HepG2 (cell line): ENCODE measurements around the gene APC2. TPM values are rescaled to one million over a fixed set of nuclear protein-coding genes. Genes with fewer than 3 reads are reported as not detected.
A peak's percentile ranks its signal among the peaks of the same experiment; 100 is the strongest.

Experiments used
- ATAC-seq: fragments of 200-7000 bp; cut with Tn5 transposase; 3 replicates; pipeline ENCODE4 v1.9.1; 2020; ENCODE audit warnings: mild to moderate bottlenecking, moderate library complexity
- BruUV-seq: library from RNA; stranded (reverse); fragments of 400-500 nt; replicated peaks from 2 replicates; lab custom pipeline; 2021; lab: Mats Ljungman, UMichigan
- CTCF ChIA-PET: fragments of 300-600 bp; formaldehyde crosslinking; extraction: SDS; loops from one replicate; lab custom pipeline; 2021; ENCODE audit warnings: low total read pairs, inconsistent platforms, low intra/inter-chr PET ratio; lab: Yijun Ruan, JAX
- POLR2A ChIA-PET: fragments of 350-600 bp; sonication (Branson Sonifier 250); formaldehyde crosslinking; loops from one replicate; lab custom pipeline; 2020; ENCODE audit warnings: antibody characterized with exemption, inconsistent platforms; lab: Yijun Ruan, JAX
- DNase-seq: peaks from one replicate; pipeline ENCODE4 v3.0.0-alpha.2; 2015; ENCODE audit warnings: low spot score
- FAIRE-seq: peaks from 3 replicates; lab custom pipeline; 2011; peaks lifted over from hg19 to GRCh38; lab: Jason Lieb, UNC
- H2AFZ ChIP-seq: one replicate; pipeline ENCODE4 v1.6.1; 2011; ENCODE audit warnings: low read length, inconsistent platforms
- H3K27ac ChIP-seq: fragments of 300-600 bp; 3 replicates; pipeline ENCODE4 v1.8.0; 2011; ENCODE audit warnings: mixed run types, mild to moderate bottlenecking, mixed read lengths, low read length, inconsistent platforms; ENCODE audit not compliant: insufficient read depth; ENCODE audit errors: extremely low read length
- H3K27me3 ChIP-seq, 2 experiments: fragments of 200-600 bp in 1 of 2; 2 replicates in 1 of 2; 3 replicates in 1 of 2; pipeline versions ENCODE4 v1.6.0 to v1.8.0; 2011; ENCODE audit warnings: low read length in 2 of 2, mild to moderate bottlenecking in 2 of 2, moderate library complexity in 2 of 2, inconsistent platforms in 1 of 2; ENCODE audit not compliant: insufficient read depth in 2 of 2, control insufficient read depth in 1 of 2
- H3K36me3 ChIP-seq, 2 experiments: fragments of 200-600 bp in 1 of 2; replicated peaks in 1 of 2; 2 replicates in 1 of 2; 3 replicates in 1 of 2; pipeline versions ENCODE4 v1.5.1 to v1.8.0; 2011; ENCODE audit warnings: low read length in 2 of 2, inconsistent platforms in 1 of 2; ENCODE audit not compliant: insufficient read depth in 2 of 2, control insufficient read depth in 1 of 2
- H3K4me1 ChIP-seq: 2 replicates; pipeline ENCODE4 v1.5.1; 2012; ENCODE audit warnings: low read length, inconsistent platforms; ENCODE audit not compliant: insufficient read depth
- H3K4me2 ChIP-seq: 2 replicates; pipeline ENCODE4 v1.6.0; 2011; ENCODE audit warnings: low read depth, low read length, inconsistent platforms
- H3K4me3 ChIP-seq, 3 experiments: fragments of 200-600 bp in 1 of 3; sonication (generic), shearing (Covaris generic) in 1 of 3; replicated peaks in 1 of 3; 2 replicates each; pipeline ENCODE4 v1.5.1; 2011 to 2016; ENCODE audit warnings: low read length in 3 of 3, inconsistent platforms in 2 of 3, low read depth in 2 of 3, mild to moderate bottlenecking in 2 of 3, control low read depth in 1 of 3, mixed read lengths in 1 of 3; ENCODE audit not compliant: insufficient read depth in 1 of 3
- H3K79me2 ChIP-seq: one replicate; pipeline ENCODE4 v1.6.1; 2011; ENCODE audit warnings: low read length, inconsistent platforms; ENCODE audit not compliant: insufficient read depth
- H3K9ac ChIP-seq: 2 replicates; pipeline ENCODE4 v1.6.0; 2011; ENCODE audit warnings: mild to moderate bottlenecking, low read depth, low read length, inconsistent platforms; ENCODE audit not compliant: insufficient read depth
- H3K9me3 ChIP-seq: 2 replicates; pipeline ENCODE4 v1.5.1; 2012; ENCODE audit warnings: mild to moderate bottlenecking, low read length
- H4K20me1 ChIP-seq: 2 replicates; pipeline ENCODE4 v1.6.0; 2011; ENCODE audit warnings: inconsistent platforms, mild to moderate bottlenecking, low read length, moderate library complexity; ENCODE audit not compliant: insufficient read depth
- AGO2 ChIP-seq: fragments of 200-400 bp; formaldehyde crosslinking; optimal IDR thresholded peaks from 2 replicates; pipeline ENCODE3; 2017; ENCODE audit warnings: mild to moderate bottlenecking, low read depth, low read length, moderate library complexity
- AKAP8 ChIP-seq: sonication (generic); formaldehyde crosslinking; IDR thresholded peaks from 2 replicates; pipeline ENCODE4 v1.5.1; 2020; ENCODE audit warnings: mild to moderate bottlenecking, missing genetic modification reagents
- CENPBD1 ChIP-seq: sonication (generic); formaldehyde crosslinking; IDR thresholded peaks from 2 replicates; pipeline ENCODE4 v1.8.0; 2022; ENCODE audit warnings: missing genetic modification reagents, low read depth, mild to moderate bottlenecking, borderline replicate concordance
- CREB1 ChIP-seq, 2 experiments: fragments of 450-650 bp in 1 of 2; IDR thresholded peaks; 2 replicates each; pipeline ENCODE4 v1.6.1; 2016 to 2017; ENCODE audit warnings: control low read depth in 1 of 2, mild to moderate bottlenecking in 1 of 2, missing compliant biosample characterization in 1 of 2, missing genetic modification characterization in 1 of 2
- DNMT3B ChIP-seq: conservative IDR thresholded peaks from 2 replicates; pipeline ENCODE4 v1.6.1; 2016; ENCODE audit warnings: missing biosample characterization, control low read depth
- NCOA2 ChIP-seq: sonication (generic); formaldehyde crosslinking; IDR thresholded peaks from 2 replicates; pipeline ENCODE4 v1.8.0; 2022; ENCODE audit warnings: inconsistent platforms
- RBFOX2 ChIP-seq: fragments of 200-400 bp; formaldehyde crosslinking; IDR thresholded peaks from 2 replicates; pipeline ENCODE4 v1.6.1; 2017; ENCODE audit warnings: low read depth, mild to moderate bottlenecking, low read length
- ZNF709 ChIP-seq: sonication (generic); formaldehyde crosslinking; IDR thresholded peaks from 2 replicates; pipeline ENCODE4 v1.5.0; 2020; ENCODE audit warnings: mild to moderate bottlenecking, missing genetic modification reagents
- ZSCAN12 ChIP-seq: sonication (generic); formaldehyde crosslinking; IDR thresholded peaks from 2 replicates; pipeline ENCODE4 v1.9.0; 2021; ENCODE audit warnings: mild to moderate bottlenecking, missing genetic modification reagents
- WGBS: methylation state at CpG from one replicate; pipeline ENCODE4 v1.1.6; 2017; ENCODE audit warnings: low lambda C conversion rate; 5-methylcytosine and 5-hydroxymethylcytosine counted together
- in situ Hi-C: cut with HindIII; loops from 2 replicates; pipeline ENCODE4 v1.10.0; 2017; ENCODE audit warnings: low pct_unique_long_range_greater_than_20kb; ENCODE audit not compliant: extremely low pct_ligation_motif_present
- intact Hi-C: fragments of 100-400 bp; cut with micrococcal nuclease; formaldehyde crosslinking; loops from one replicate; pipeline ENCODE4 v1.10.0; 2022; ENCODE audit not compliant: unreplicated experiment
- polyA plus RNA-seq, 8 experiments: library from polyadenylated mRNA; depleted of rRNA in 3 of 8; stranded (reverse) in 7 of 8; unstranded in 1 of 8; fragments of >200 nt; fragmentation: Illumina TruSeq in 4 of 8; extraction: Trizol in 4 of 8; gene quantifications; 2 replicates each; pipeline versions ENCODE4 v1.2.1 to v1.2.3, GENCODE V29; 2011 to 2016; ENCODE audit warnings: low read depth in 4 of 8, missing spikeins in 1 of 8, mixed read lengths in 1 of 8; ENCODE audit not compliant: insufficient read depth in 1 of 8
- total RNA-seq, 5 experiments: library from RNA; depleted of rRNA; stranded (reverse); fragments of >200 nt; fragmentation: Illumina TruSeq; extraction: Trizol; gene quantifications; 2 replicates each; pipeline ENCODE4 v1.2.3, GENCODE V29; 2016; ENCODE audit warnings: low read depth in 1 of 5
- TF ChIP-seq, protein P1 (sequence below): sonication (generic); formaldehyde crosslinking; IDR thresholded peaks from 2 replicates; pipeline ENCODE4 v1.4.0; 2020; ENCODE audit warnings: missing genetic modification reagents, borderline replicate concordance
- TF ChIP-seq, protein P2 (sequence below): sonication (generic); formaldehyde crosslinking; IDR thresholded peaks from 2 replicates; pipeline ENCODE4 v1.4.0; 2020; ENCODE audit warnings: missing genetic modification reagents

The APC2 gene
- total and polyA plus RNA-seq, 2 of the 13 experiments (the other 11 are each of a cell fraction or from before 2014, with no cell fraction given) = 0.08 to 0.22 TPM

- no peak for ATAC-seq
- Histone ChIP-seq H3K9ac (peak overlapping the region; percentile 34; the same call in 1 of the 2 replicates), H3K4me2 (peak overlapping the region; percentile 99; the same call in 1 of the 2 replicates), H3K79me2 (peaks cover 73% of the 10 kb centered on the region), H3K27ac (peak overlapping the region; percentile 30), H3K4me1 (peaks cover 67% of the 10 kb centered on the region), H4K20me1 (peaks cover 72% of the 10 kb centered on the region), H3K36me3 (peaks cover 5 to 25% of the 10 kb centered on the region in 2 experiments; a peak in 4 of 5 replicates), H3K9me3 (no peaks in the 10 kb centered on the region), H3K4me3 (peak overlapping the region in 1 of 3 experiments; percentile 88; a peak in 1 of 6 replicates), H3K27me3 (no peaks in the 10 kb centered on the region; a peak in 2 of 5 replicates), H2AFZ (no peak overlapping the region)
- intact Hi-C loops = no loop called here
- TF ChIP-seq ZSCAN12 (no peak), DNMT3B (no peak), ZNF709 (CRISPR knock-in tag) (no peak), NCOA2 (CRISPR knock-in tag) (no peak)
- 91% methylated on average over 4 of the region's 9 CpGs for WGBS
- FAIRE-seq = no peak
- CTCF ChIA-PET = no interaction called here
- POLR2A ChIA-PET = no interaction called here
- in situ Hi-C loops = no loop called here
- BruUV-seq = no TSS peak
- DNase-seq = no peak
Observed at GRCh38 chr19:1410789-1411188, 39.1 kb upstream of the APC2 start.

GRCh38 chr19:1411255-1412191, 38.4 kb upstream of the APC2 start:
- ChIA-PET POLR2A (interaction anchor here (1.2 kb wide), 1 partner anchor 12 kb away, joined by 3 read pairs; no protein-coding TSS in a partner anchor), CTCF (no interaction called here)
- Histone ChIP-seq H3K36me3 (peaks cover 5 to 25% of the 10 kb centered on the region in 2 experiments; a peak in 4 of 5 replicates), H3K9me3 (no peaks in the 10 kb centered on the region), H3K27ac (peak overlapping the region; percentile 30), H3K79me2 (peaks cover 81% of the 10 kb centered on the region), H2AFZ (no peak overlapping the region), H4K20me1 (peaks cover 79% of the 10 kb centered on the region), H3K27me3 (no peaks in the 10 kb centered on the region; a peak in 2 of 5 replicates), H3K4me2 (peak overlapping the region; percentile 20; the same call in 1 of the 2 replicates), H3K4me1 (peaks cover 67% of the 10 kb centered on the region), H3K9ac (0 out of 2 replicates have a peak overlapping the region, but pooled peaks have one; percentile 34), H3K4me3 (no peak overlapping the region)
- in situ Hi-C loops (no loop called here), intact Hi-C loops (no loop called here)
- 91% methylated on average over 8 of the region's 29 CpGs for WGBS
- 0 out of 2 replicates have a peak, but pooled peaks have one; percentile 27 for TF ChIP-seq RBFOX2
- no peak for TF ChIP-seq CENPBD1 (CRISPR knock-in tag)
- peak; percentile 17; the same call in 1 of the 2 replicates for TF ChIP-seq CREB1 (IDR thresholded peaks at IDR 0.05)
- no peak for TF ChIP-seq CREB1 (CRISPR knock-in tag; IDR thresholded peaks at IDR 0.05)
- TF ChIP-seq, protein P1, sequence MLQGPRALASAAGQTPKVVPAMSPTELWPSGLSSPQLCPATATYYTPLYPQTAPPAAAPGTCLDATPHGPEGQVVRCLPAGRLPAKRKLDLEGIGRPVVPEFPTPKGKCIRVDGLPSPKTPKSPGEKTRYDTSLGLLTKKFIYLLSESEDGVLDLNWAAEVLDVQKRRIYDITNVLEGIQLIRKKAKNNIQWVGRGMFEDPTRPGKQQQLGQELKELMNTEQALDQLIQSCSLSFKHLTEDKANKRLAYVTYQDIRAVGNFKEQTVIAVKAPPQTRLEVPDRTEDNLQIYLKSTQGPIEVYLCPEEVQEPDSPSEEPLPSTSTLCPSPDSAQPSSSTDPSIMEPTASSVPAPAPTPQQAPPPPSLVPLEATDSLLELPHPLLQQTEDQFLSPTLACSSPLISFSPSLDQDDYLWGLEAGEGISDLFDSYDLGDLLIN (CRISPR knock-in tag) = no peak
- TF ChIP-seq AKAP8 (CRISPR knock-in tag) = peak; percentile 67
- peak; percentile 23 for TF ChIP-seq AGO2
- TF ChIP-seq, protein P2, sequence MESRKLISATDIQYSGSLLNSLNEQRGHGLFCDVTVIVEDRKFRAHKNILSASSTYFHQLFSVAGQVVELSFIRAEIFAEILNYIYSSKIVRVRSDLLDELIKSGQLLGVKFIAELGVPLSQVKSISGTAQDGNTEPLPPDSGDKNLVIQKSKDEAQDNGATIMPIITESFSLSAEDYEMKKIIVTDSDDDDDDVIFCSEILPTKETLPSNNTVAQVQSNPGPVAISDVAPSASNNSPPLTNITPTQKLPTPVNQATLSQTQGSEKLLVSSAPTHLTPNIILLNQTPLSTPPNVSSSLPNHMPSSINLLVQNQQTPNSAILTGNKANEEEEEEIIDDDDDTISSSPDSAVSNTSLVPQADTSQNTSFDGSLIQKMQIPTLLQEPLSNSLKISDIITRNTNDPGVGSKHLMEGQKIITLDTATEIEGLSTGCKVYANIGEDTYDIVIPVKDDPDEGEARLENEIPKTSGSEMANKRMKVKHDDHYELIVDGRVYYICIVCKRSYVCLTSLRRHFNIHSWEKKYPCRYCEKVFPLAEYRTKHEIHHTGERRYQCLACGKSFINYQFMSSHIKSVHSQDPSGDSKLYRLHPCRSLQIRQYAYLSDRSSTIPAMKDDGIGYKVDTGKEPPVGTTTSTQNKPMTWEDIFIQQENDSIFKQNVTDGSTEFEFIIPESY (CRISPR knock-in tag) = peak; percentile 88
- FAIRE-seq (no peak), ATAC-seq (no peak), DNase-seq (no peak)
- BruUV-seq = no TSS peak
